Parathyroid adenoma (tissue), 2 donors: ENCODE measurements around the gene BEX3.
"Not testable (repeated sequence)": the region's sequence is repeated elsewhere in the genome, so short reads cannot be mapped to it uniquely, and the experiment has no call there.

Source experiments
- H2AFZ ChIP-seq: fragments of 300-600 bp; sonication (generic); one replicate; pipeline ENCODE4 v1.7.0; 2017; ENCODE audit warnings: antibody characterized with exemption, mild to moderate bottlenecking
- H3K27ac ChIP-seq: fragments of 300-600 bp; sonication (generic); one replicate; pipeline ENCODE4 v1.7.0; 2017
- H3K27me3 ChIP-seq: fragments of 300-600 bp; sonication (generic); one replicate; pipeline ENCODE4 v1.7.0; 2017; ENCODE audit warnings: low read length; ENCODE audit not compliant: control insufficient read depth, insufficient read depth
- H3K36me3 ChIP-seq: fragments of 300-600 bp; sonication (generic); one replicate; pipeline ENCODE4 v1.7.0; 2017; ENCODE audit warnings: low read length; ENCODE audit not compliant: control insufficient read depth, insufficient read depth
- H3K4me1 ChIP-seq: fragments of 300-600 bp; sonication (generic); one replicate; pipeline ENCODE4 v1.7.0; 2017; ENCODE audit warnings: control low read depth
- H3K4me2 ChIP-seq: fragments of 300-600 bp; sonication (generic); one replicate; pipeline ENCODE4 v1.7.0; 2017; ENCODE audit warnings: low read length
- H3K4me3 ChIP-seq: fragments of 300-600 bp; sonication (generic); one replicate; pipeline ENCODE4 v1.7.0; 2017; ENCODE audit warnings: low read depth, low read length
- H3K79me2 ChIP-seq: fragments of 300-600 bp; sonication (generic); one replicate; pipeline ENCODE4 v1.7.0; 2017; ENCODE audit warnings: control low read depth
- H3K9ac ChIP-seq: fragments of 300-600 bp; sonication (generic); one replicate; pipeline ENCODE4 v1.7.0; 2017; ENCODE audit warnings: mild to moderate bottlenecking
- H3K9me3 ChIP-seq: fragments of 300-600 bp; sonication (generic); one replicate; pipeline ENCODE4 v1.7.0; 2017; ENCODE audit warnings: low read length; ENCODE audit not compliant: control insufficient read depth
- TF ChIP-seq, protein P1 (sequence below): fragments of 300-600 bp; sonication (generic); IDR thresholded peaks from one replicate; pipeline ENCODE4 v1.7.0; 2017; ENCODE audit warnings: antibody characterized with exemption, mild to moderate bottlenecking
- donor health status: primary hyperparathyroidism.

Gene BEX3

DNA sequence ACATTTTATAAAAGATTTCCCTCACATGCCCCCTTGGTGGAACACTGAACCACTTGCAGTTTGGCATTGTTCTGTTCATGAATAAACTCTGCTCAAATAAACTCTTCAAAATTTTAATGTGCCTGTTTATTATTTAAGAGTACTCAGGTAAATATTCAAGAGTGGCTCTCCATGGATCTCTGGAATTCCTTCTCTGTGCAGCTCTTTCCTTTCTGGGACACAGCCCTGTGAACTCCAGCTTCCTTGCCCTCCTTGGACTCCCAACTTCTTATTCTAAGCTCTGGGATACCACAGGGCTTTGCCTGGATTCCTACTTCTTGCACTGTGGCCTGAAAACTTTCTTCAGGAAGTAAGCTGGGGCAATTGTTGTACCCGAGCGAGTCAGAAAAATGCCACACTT is 8.3 kb downstream of the BEX3 start:
- no peak overlapping the region for H3K9ac ChIP-seq
- H3K4me3 ChIP-seq, result no peak overlapping the region
- no peak overlapping the region for H3K4me2 ChIP-seq
- no peaks in the 10 kb centered on the region for H3K4me1 ChIP-seq
- TF ChIP-seq, protein P1, sequence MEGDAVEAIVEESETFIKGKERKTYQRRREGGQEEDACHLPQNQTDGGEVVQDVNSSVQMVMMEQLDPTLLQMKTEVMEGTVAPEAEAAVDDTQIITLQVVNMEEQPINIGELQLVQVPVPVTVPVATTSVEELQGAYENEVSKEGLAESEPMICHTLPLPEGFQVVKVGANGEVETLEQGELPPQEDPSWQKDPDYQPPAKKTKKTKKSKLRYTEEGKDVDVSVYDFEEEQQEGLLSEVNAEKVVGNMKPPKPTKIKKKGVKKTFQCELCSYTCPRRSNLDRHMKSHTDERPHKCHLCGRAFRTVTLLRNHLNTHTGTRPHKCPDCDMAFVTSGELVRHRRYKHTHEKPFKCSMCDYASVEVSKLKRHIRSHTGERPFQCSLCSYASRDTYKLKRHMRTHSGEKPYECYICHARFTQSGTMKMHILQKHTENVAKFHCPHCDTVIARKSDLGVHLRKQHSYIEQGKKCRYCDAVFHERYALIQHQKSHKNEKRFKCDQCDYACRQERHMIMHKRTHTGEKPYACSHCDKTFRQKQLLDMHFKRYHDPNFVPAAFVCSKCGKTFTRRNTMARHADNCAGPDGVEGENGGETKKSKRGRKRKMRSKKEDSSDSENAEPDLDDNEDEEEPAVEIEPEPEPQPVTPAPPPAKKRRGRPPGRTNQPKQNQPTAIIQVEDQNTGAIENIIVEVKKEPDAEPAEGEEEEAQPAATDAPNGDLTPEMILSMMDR, result no peak
- H2AFZ ChIP-seq, result no peak overlapping the region
- no peaks in the 10 kb centered on the region for H3K36me3 ChIP-seq
- no peaks in the 10 kb centered on the region for H3K79me2 ChIP-seq
- H3K27me3 ChIP-seq, result no peaks in the 10 kb centered on the region
- H3K9me3 ChIP-seq, result no peaks in the 10 kb centered on the region
- no peak overlapping the region for H3K27ac ChIP-seq

DNA sequence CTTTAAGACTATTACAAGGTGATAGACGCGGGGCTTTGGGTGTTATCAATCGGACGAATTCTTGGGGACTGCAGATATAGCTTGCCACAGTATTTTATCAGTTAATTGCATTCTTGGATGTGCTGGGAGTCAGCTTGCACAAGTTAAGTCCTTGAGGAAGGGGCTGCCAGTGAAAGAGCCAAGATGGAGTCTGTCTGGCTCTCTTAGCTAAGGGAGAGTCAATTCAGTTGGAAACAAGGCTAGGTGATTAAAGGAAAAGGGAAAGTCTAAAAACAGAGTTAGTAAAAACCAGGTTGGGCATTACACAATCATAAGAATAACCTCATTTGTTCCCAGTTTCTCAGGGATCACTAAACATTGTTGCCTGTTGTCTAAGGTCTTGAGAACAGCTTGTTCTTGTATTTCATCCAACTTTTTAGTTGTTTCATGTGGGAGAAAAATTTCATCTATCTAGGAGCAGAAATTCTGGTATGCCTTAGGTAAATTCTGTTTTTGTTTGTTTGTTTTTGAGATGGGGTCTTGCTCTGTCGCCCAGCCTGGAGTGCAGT is 9.0 kb downstream of the BEX3 start:
- H3K9me3 ChIP-seq, H3K9ac ChIP-seq, H3K27me3 ChIP-seq, H3K4me1 ChIP-seq, H3K4me2 ChIP-seq, H3K4me3 ChIP-seq, H3K36me3 ChIP-seq, H2AFZ ChIP-seq, H3K27ac ChIP-seq, H3K79me2 ChIP-seq: not testable (repeated sequence)

DNA sequence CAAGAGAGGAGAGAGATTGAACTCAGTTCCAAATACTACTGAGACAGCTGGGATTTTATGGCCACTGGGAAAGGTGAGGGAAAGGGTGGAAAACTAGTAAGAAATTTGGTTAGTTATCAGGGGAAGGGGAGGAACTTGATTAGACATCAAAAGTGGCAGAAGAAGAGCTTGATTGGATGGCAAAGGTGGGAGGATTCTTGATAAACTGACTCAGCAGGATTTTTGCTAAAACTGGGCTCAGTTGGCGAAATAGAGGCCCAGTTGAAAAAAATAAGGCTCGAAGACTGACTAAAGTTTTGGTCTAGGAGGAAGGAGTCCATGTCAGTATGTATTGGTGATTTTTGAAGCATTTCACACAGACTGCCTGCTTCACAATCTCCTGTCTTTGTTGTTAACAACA is 10.0 kb downstream of the BEX3 start:
- TF ChIP-seq, protein P1, result no peak
- Histone ChIP-seq H3K27ac (no peak overlapping the region), H3K79me2 (no peaks in the 10 kb centered on the region), H3K4me1 (no peaks in the 10 kb centered on the region), H3K36me3 (no peaks in the 10 kb centered on the region), H3K27me3 (no peaks in the 10 kb centered on the region), H2AFZ (no peak overlapping the region), H3K4me2 (no peak overlapping the region), H3K9me3 (no peaks in the 10 kb centered on the region), H3K4me3 (no peak overlapping the region), H3K9ac (no peak overlapping the region)

DNA sequence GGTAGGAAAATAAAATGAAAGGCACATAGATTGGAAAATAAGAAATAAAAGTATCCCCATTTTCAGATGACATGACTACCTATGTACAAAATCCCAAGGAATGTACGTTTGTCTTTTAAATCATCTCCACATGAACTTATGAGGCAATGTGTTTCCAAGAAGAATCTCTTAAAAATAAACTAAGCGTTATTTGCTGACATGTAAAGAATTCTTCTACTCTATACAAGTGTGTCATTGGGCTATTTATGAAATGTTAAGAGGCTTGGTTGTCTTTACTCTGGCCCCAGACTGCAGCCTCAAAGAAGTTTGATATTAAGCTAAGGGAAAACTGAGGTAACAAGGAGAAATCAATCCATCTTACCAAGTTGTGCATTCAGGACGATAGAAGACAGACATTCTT is 17.1 kb downstream of the BEX3 start:
- Histone ChIP-seq H3K27me3 (no peaks in the 10 kb centered on the region), H3K9me3 (no peaks in the 10 kb centered on the region), H3K4me1 (no peaks in the 10 kb centered on the region), H3K79me2 (no peaks in the 10 kb centered on the region), H2AFZ (no peak overlapping the region), H3K9ac (no peak overlapping the region), H3K36me3 (no peaks in the 10 kb centered on the region), H3K27ac (no peak overlapping the region), H3K4me3 (no peak overlapping the region), H3K4me2 (no peak overlapping the region)
- TF ChIP-seq, protein P1, result no peak

DNA sequence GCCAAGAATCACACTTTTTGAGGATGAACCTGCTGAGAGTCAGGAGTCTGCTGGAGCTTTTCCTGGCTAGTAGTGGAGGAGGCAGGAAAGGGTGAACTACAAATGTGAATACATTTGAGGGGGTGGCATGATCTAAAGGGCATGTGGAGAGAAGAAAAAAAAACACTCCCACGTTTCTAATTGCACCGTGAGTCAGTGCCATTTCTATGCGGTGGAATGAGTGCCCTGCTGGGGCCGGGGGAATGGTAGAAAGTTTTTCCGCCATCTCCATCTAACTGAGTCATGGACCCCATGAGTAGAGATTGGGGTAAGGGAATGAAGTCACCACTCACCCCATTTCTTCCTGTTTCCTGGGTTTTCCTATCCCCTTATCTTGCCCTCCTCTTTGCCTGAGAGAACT is 19.8 kb downstream of the BEX3 start:
- H3K4me1 ChIP-seq, result no peaks in the 10 kb centered on the region
- H3K27me3 ChIP-seq, result no peaks in the 10 kb centered on the region
- H3K4me3 ChIP-seq, result no peak overlapping the region
- no peak overlapping the region for H3K9ac ChIP-seq
- H2AFZ ChIP-seq, result no peak overlapping the region
- no peaks in the 10 kb centered on the region for H3K36me3 ChIP-seq
- H3K79me2 ChIP-seq, result no peaks in the 10 kb centered on the region
- no peaks in the 10 kb centered on the region for H3K9me3 ChIP-seq
- no peak overlapping the region for H3K27ac ChIP-seq
- H3K4me2 ChIP-seq, result no peak overlapping the region
- TF ChIP-seq, protein P1, result no peak
